ENCODE measurements around the gene TPM1. TPM values are rescaled to one million over a fixed set of nuclear protein-coding genes. Genes with fewer than 3 reads are reported as not detected.

The TPM1 gene
- total RNA-seq, 2 experiments from 2014 or later = 9.9 TPM

DNA sequence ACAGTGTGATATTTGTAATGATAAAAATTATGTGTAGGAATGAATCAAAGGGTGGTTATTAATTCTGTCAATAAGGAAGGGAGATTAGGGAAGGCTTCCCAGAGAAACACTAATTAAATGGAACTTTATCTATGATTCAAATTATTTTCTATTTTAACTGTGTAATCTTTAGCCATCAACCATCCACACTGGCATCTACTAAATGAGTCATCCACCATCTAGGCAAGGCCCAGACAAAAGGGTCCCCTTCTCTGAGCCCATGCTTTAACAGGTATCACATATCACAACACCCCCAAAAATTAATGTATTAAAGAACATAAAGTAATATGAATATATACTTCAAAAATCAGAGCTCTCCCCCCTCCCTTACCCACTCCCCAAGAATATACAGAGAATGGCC lies 19.9 kb upstream of the TPM1 start:
- no peaks in the 10 kb centered on the region for H3K9me3 Mint-ChIP-seq
- H3K27me3 Mint-ChIP-seq = peaks cover 10% of the 10 kb centered on the region
- H3K4me1 Mint-ChIP-seq = no peaks in the 10 kb centered on the region
- H3K27ac Mint-ChIP-seq = no peak overlapping the region
- no peak for DNase-seq
- no peaks in the 10 kb centered on the region for H3K36me3 Mint-ChIP-seq
- no peak for ATAC-seq (ENCODE audit: low read depth)
- POLR2A ChIA-PET = no interaction called here
- H3K4me3 Mint-ChIP-seq = no peak overlapping the region

DNA sequence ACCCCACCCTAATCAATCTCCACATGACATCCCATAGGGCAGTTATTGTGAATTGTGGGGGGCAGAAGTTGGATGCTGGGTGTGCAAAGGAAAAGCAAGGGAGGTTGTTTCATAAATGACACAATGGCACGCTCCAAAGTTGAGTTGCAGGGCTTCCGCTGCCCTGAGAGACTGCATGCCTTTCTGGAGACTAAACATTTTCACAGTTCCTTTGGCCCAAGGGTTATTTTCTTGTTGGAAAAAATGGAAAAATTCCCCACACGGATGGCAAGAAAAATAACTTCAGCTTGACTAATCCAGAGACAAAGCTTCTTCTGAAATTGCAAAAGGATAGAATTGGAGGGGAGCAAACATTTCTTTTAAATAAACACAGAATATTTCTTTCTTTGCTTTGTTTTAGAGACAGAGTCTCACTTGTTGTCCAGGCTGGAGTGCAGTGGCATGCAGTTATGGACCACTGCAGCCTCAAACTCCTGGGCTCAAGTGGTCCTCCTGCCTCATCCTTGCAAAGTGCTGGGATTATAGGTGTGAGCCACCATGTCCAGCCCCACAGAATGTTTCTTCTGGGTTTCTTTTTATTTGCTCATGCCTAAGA lies 19.1 kb upstream of the TPM1 start:
- Mint-ChIP-seq H3K27ac (no peak overlapping the region), H3K4me3 (no peak overlapping the region)
- POLR2A ChIA-PET = no interaction called here

DNA sequence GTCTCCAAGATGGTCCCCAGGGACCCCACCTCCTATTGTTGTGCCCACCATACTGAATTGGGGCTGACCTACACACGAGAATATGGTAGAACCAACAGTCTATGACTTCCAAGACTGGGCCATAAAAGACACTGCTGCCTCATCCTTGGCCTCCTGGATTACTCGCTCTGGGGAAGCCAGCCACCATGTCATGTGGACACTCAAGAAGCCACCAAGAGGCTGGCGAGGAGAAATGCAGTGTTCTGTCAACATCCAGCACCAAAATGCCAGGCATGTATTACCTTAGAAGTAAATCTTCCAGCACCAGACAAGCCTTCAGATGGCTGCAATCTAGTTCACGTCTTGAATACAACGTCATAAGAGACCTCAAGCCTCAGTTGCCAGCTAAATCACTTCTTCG lies 17.1 kb upstream of the TPM1 start:
- Mint-ChIP-seq H3K27me3 (peaks cover 12% of the 10 kb centered on the region), H3K27ac (no peak overlapping the region), H3K36me3 (no peaks in the 10 kb centered on the region), H3K9me3 (no peaks in the 10 kb centered on the region), H3K4me1 (no peaks in the 10 kb centered on the region), H3K4me3 (no peak overlapping the region)
- ATAC-seq (ENCODE audit: low read depth) (no peak), DNase-seq (no peak)
- POLR2A ChIA-PET = no interaction called here

More for the DNA sequence above, 19.1 kb upstream of the TPM1 start:
- H3K4me1 Mint-ChIP-seq = no peaks in the 10 kb centered on the region
- no peaks in the 10 kb centered on the region for H3K36me3 Mint-ChIP-seq
- peaks cover 9% of the 10 kb centered on the region for H3K27me3 Mint-ChIP-seq
- no peak for ATAC-seq (ENCODE audit: low read depth)
- H3K9me3 Mint-ChIP-seq = no peaks in the 10 kb centered on the region
- no peak for DNase-seq

DNA sequence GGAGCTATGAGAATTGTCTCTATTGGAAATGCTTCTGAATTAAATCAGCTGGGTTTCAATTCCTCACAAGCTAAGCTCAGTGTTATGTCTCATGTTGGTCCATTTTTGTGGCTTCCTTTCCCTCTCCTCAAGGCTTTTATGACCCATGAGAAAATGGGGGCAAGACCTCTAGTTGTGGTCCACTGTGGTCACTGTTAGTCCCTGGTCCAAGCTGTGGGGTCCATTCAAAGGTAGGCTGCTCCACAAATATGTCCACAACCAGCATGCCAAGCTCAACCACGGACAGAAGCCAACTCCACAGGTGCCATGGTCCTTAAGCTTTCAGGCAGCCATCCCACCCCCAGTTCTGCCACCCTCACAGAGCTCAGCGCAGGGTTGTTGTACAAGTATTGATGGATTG lies 14.9 kb upstream of the TPM1 start:
- no peak for DNase-seq
- H3K9me3 Mint-ChIP-seq = no peaks in the 10 kb centered on the region
- POLR2A ChIA-PET = no interaction called here
- no peak for ATAC-seq (ENCODE audit: low read depth)
- H3K4me3 Mint-ChIP-seq = no peak overlapping the region
- no peaks in the 10 kb centered on the region for H3K4me1 Mint-ChIP-seq
- no peak overlapping the region for H3K27ac Mint-ChIP-seq
- H3K36me3 Mint-ChIP-seq = no peaks in the 10 kb centered on the region
- peaks cover 16% of the 10 kb centered on the region for H3K27me3 Mint-ChIP-seq

DNA sequence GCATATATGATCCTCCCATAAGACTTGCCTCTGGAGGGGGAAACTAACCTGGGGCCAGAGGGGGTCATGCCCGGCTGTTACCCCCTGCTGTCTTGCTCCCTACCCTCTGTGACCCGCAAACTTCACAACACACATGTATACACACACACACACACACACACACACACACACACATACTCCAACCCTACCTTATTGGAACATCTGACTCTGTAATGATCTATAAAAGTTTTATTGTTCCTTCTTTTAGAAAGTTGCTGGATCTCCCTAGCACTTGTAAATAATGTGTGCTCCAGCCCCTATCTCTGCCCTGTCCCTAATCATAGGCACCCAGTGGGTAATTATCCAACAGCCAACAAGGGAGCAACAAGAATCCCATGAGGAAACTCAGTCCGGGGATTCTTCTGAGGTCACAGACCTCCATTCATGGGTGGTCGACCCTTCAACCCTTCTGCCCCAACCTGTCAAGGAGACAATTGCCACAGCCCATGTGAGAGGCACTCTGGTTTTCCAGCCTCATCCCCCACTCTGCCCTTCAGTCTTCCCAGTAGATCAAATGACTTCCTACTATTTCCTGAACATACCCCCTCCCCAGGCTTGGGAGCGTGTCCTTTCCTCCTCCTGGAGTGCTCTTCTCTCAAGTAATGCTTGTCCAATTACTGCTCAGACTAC lies 14.0 kb upstream of the TPM1 start:
- POLR2A ChIA-PET = no interaction called here
- peaks cover 12% of the 10 kb centered on the region for H3K27me3 Mint-ChIP-seq
- ATAC-seq (ENCODE audit: low read depth) (no peak), DNase-seq (no peak)
- no peaks in the 10 kb centered on the region for H3K36me3 Mint-ChIP-seq
- H3K4me3 Mint-ChIP-seq = no peak overlapping the region
- no peaks in the 10 kb centered on the region for H3K4me1 Mint-ChIP-seq
- no peak overlapping the region for H3K27ac Mint-ChIP-seq
- no peaks in the 10 kb centered on the region for H3K9me3 Mint-ChIP-seq

DNA sequence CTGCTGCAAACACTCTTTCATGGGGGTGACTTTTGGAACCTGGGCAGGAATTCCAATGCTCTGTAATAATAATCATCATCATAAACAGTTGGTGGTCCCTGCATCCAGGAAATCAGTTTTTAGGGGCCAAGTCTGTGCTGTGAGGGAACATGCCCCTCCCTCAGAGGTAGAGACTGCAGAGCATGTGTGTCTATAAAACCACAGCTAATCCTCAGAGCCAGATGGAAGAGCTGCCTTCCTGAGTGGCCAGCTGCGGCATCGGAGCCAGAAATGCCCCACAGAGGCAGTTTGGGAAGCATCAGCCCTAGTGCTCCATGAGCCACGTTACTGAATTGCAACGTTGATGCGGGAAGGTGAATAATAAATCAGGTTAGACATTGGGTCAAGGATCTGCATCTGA lies 12.9 kb upstream of the TPM1 start:
- DNase-seq (no peak), ATAC-seq (ENCODE audit: low read depth) (no peak)
- H3K9me3 Mint-ChIP-seq = no peaks in the 10 kb centered on the region
- H3K27ac Mint-ChIP-seq = no peak overlapping the region
- H3K4me3 Mint-ChIP-seq = no peak overlapping the region
- H3K27me3 Mint-ChIP-seq = peaks cover 9% of the 10 kb centered on the region
- H3K36me3 Mint-ChIP-seq = no peaks in the 10 kb centered on the region
- H3K4me1 Mint-ChIP-seq = no peaks in the 10 kb centered on the region
- POLR2A ChIA-PET = no interaction called here

DNA sequence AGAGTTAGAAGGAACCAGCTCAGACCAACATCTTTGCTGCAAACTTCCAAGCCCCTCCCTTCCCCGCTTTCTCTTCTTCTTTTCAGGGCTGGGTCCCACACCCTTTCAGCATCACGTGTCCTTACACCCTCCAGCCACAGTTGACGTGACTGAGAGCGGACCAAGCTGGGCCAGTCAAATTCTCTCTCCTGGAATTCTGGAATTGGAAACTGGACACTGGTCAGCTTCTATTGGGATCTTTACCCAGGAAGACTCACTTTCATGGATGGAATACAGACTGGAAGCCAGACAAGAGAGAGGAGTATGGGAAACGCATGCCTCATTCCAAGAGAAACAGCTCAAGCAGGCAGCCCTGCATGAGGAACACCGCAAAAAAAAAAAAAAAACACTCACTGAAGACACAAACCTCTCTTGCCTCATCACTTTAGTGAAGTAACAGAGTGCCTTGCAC lies 12.4 kb upstream of the TPM1 start:
- DNase-seq = no peak
- POLR2A ChIA-PET = no interaction called here
- Mint-ChIP-seq H3K36me3 (no peaks in the 10 kb centered on the region), H3K4me3 (no peak overlapping the region), H3K27me3 (peaks cover 11% of the 10 kb centered on the region), H3K27ac (no peak overlapping the region), H3K9me3 (no peaks in the 10 kb centered on the region), H3K4me1 (no peaks in the 10 kb centered on the region)
- ATAC-seq (ENCODE audit: low read depth) = no peak

DNA sequence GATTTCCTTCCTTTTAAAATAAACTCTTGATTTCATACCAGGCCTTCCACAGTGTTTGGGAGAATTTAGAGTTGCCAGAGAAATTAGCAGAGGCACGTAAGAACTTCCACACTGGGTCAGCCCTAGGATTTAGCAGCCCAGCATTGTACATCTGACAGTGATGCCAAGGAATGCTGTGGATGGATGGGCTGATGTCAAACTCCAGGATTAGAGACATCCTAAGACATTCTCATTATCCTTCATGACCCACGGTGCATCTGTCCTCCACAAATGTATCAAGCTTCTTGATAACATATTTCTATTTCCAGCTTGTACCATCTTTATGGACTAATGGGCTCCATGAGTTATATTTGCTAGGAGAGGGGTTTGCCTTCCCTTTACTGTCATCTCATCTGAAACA lies 8.0 kb upstream of the TPM1 start:
- Mint-ChIP-seq H3K27me3 (peaks cover 25% of the 10 kb centered on the region), H3K9me3 (no peaks in the 10 kb centered on the region), H3K4me1 (no peaks in the 10 kb centered on the region), H3K4me3 (no peak overlapping the region), H3K36me3 (no peaks in the 10 kb centered on the region), H3K27ac (no peak overlapping the region)
- DNase-seq (no peak), ATAC-seq (ENCODE audit: low read depth) (no peak)
- POLR2A ChIA-PET = no interaction called here

DNA sequence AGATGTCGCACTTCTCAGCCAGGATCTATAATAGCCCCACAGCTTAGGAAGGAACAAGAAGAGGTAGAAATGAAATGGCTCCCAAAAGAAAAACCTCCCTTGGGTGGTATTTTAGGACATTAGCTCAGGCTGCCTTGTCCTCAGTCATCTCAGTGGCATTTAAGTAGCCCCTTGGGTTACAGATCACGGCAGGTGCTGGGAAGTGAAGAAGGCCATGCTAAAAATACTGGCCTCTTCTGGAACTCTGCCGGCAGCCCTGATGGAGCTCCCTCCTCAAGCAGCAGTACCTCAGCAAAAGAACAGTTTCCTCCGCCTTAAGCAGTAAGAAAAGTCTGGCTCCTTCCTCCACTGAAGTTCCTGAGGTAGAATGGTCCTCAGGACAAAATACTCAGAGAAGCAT lies 7.3 kb upstream of the TPM1 start:
- H3K36me3 Mint-ChIP-seq = no peaks in the 10 kb centered on the region
- peaks cover 32% of the 10 kb centered on the region for H3K27me3 Mint-ChIP-seq
- H3K4me3 Mint-ChIP-seq = no peak overlapping the region
- no peaks in the 10 kb centered on the region for H3K9me3 Mint-ChIP-seq
- DNase-seq = no peak
- no peak for ATAC-seq (ENCODE audit: low read depth)
- POLR2A ChIA-PET = no interaction called here
- H3K27ac Mint-ChIP-seq = no peak overlapping the region
- no peaks in the 10 kb centered on the region for H3K4me1 Mint-ChIP-seq

DNA sequence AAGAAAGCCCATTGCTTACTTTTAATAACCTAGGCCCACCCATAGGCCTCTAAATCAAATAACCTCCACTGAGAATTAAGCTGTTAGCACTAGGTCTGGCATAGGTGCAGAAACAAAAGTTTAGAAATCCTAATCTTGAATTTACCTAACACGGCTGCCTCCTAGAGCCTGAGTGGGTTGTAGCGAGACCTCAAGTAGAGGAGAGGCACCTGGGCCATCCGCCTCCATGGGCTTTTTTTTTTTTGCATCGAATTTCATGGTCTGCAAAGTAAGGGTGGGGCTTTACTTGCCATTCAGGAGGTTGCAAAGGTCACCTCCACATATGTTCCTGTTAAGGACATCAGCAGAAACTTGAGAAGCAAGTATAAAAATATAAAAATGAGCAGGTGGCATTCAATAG lies 6.6 kb upstream of the TPM1 start:
- no peaks in the 10 kb centered on the region for H3K36me3 Mint-ChIP-seq
- ATAC-seq (ENCODE audit: low read depth) = no peak
- H3K4me1 Mint-ChIP-seq = no peaks in the 10 kb centered on the region
- H3K27me3 Mint-ChIP-seq = peaks cover 38% of the 10 kb centered on the region
- DNase-seq = no peak
- H3K4me3 Mint-ChIP-seq = no peak overlapping the region
- POLR2A ChIA-PET = no interaction called here
- H3K9me3 Mint-ChIP-seq = no peaks in the 10 kb centered on the region
- H3K27ac Mint-ChIP-seq = no peak overlapping the region

DNA sequence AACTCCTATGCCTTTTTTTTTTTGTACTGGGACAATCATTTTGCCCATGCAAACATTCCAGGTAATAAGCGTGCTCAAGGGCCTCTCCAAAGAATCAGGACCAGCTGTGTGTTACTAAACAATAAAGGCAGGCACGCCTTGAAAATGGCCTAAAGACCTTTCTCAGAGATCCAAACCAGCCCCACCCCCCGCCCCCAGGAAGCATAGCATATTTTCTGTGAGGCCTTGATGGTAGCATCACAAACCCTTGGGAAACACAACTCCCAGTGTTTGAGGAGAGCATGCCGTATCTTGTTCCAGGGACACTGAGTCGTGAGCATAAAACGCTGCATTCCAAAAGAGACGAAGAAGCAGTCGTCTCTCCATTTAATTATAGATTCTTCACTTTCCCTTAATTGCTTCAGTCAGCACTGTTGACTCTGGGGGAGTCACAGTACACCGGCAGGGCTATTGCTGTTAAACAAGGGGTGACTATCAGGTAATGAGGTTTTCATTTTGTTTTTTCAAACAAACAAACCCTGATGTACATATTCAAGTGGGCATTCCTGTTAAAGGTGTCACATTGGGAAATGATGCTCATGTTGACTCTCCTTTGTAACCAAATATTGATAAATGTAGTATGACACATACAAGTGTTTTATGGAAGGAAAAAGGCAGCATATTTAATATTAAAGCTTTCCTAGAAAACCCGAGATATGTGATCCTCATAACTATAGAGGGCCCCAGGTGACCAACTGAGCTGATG lies 4.4 kb upstream of the TPM1 start:
- Mint-ChIP-seq H3K9me3 (no peaks in the 10 kb centered on the region), H3K4me1 (peaks cover 2% of the 10 kb centered on the region), H3K27me3 (peaks cover 52% of the 10 kb centered on the region), H3K36me3 (no peaks in the 10 kb centered on the region), H3K4me3 (no peak overlapping the region), H3K27ac (no peak overlapping the region)
- POLR2A ChIA-PET = no interaction called here
- DNase-seq (no peak), ATAC-seq (ENCODE audit: low read depth) (no peak)

DNA sequence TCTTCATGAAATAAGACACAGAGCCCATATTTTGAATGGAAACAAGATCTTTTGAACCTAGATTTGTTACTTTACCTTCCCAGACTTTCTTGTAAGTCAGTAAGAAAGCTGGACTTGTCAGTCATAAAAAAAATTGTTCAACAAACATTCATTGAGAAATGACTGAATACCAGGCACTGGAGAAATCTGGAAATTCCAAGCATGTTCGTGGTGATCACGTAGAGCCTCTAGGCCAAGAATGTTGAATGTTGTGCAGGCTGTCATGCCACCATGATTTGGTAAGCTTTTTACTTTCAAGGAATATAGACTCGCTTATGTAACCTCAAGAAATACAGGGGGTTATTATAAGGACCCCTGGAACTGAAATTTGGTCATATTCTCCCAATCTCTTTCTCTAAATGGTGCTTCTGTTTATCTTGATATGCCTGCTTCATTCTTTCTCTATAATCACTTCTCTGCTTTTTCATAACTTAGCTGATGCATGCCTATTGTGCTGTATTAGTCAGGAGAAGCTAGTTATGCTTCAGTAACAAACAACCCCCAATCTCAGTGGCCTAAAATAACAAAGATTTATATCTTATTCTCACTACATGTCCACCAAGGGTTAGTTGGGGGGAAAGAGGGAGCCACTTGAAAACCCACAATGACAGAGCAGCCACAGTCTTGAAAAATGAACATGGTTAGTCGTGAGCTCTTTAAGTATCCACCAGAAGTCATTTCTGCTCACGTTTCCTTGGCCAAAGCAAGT lies 3.4 kb upstream of the TPM1 start:
- H3K27ac Mint-ChIP-seq = no peak overlapping the region
- no peaks in the 10 kb centered on the region for H3K9me3 Mint-ChIP-seq
- H3K36me3 Mint-ChIP-seq = no peaks in the 10 kb centered on the region
- H3K27me3 Mint-ChIP-seq = peaks cover 60% of the 10 kb centered on the region
- POLR2A ChIA-PET = no interaction called here
- ATAC-seq (ENCODE audit: low read depth) (no peak), DNase-seq (no peak)
- H3K4me1 Mint-ChIP-seq = peaks cover 4% of the 10 kb centered on the region
- H3K4me3 Mint-ChIP-seq = no peak overlapping the region

DNA sequence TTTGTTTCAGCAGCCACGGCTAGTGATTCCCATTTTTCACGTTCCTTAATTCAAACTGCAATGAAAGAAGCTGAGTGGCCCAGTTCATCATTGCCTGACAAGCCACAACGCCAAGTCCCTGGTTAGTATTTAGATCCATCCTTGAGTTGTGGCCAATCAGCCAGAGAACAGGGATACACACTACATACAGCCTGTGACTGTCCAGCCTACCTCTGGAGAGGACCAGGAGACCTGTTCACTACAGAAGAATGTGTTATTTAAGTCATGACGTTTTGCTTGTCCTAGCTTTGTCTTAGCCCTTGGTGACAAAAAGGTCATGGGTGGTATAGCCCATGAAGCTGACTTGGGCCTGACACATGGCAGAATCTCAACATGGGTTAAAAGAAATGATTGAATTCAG lies 2.7 kb upstream of the TPM1 start:
- H3K27ac Mint-ChIP-seq = no peak overlapping the region
- no peak for DNase-seq
- H3K36me3 Mint-ChIP-seq = no peaks in the 10 kb centered on the region
- no peak overlapping the region for H3K4me3 Mint-ChIP-seq
- ATAC-seq (ENCODE audit: low read depth) = no peak
- POLR2A ChIA-PET = no interaction called here
- peaks cover 6% of the 10 kb centered on the region for H3K4me1 Mint-ChIP-seq
- peaks cover 67% of the 10 kb centered on the region for H3K27me3 Mint-ChIP-seq
- H3K9me3 Mint-ChIP-seq = no peaks in the 10 kb centered on the region

DNA sequence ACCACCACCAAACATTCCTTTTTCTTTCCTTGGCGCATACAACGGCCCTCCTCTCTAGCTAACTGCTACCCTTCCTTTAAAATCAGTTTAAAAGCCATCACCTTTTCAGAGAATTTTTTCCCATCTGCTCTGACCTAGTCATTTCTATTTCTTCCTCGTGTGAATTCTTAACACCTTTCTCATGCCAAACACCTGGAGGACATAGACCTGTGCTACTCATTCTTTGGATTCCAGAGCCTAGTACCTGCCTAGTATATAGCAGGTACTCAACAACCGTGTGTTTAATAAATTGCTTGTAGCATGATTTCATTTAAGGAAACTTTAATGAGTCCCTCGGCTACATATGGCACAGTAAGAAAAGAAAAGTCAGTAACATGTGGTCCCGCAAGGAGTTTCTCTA lies 2.0 kb upstream of the TPM1 start:
- Mint-ChIP-seq H3K9me3 (no peaks in the 10 kb centered on the region), H3K4me1 (peaks cover 6% of the 10 kb centered on the region), H3K4me3 (no peak overlapping the region), H3K36me3 (no peaks in the 10 kb centered on the region), H3K27me3 (peaks cover 70% of the 10 kb centered on the region), H3K27ac (no peak overlapping the region)
- no peak for ATAC-seq (ENCODE audit: low read depth)
- POLR2A ChIA-PET = no interaction called here
- DNase-seq = no peak
